CD4-positive, alpha-beta memory T cell (primary cell): Measurements from ENCODE around the gene POU2F3. TPM values are rescaled to one million over a fixed set of nuclear protein-coding genes. Genes with fewer than 3 reads are reported as not detected.

Experiments used
- CTCF ChIA-PET: fragments of 350-600 bp; sonication (Branson Sonifier 250); formaldehyde crosslinking; loops from one replicate; lab custom pipeline; 2021; ENCODE audit warnings: inconsistent platforms; ENCODE audit not compliant: partially characterized antibody; lab: Charles Lee
- POLR2A ChIA-PET: fragments of 350-600 bp; sonication (Branson Sonifier 250); formaldehyde crosslinking; loops from one replicate; lab custom pipeline; 2021; ENCODE audit not compliant: partially characterized antibody; lab: Charles Lee
- DNase-seq, 5 donors: peaks; one replicate each; pipeline versions ENCODE4 v3.0.0 to v3.0.0-alpha.2; 2020 to 2022; ENCODE audit warnings: mixed read lengths in 1 of 5
- H3K27ac ChIP-seq: one replicate; pipeline ENCODE4 v1.7.0; 2013; ENCODE audit warnings: low read depth, low read length
- H3K27me3 ChIP-seq: 2 replicates; pipeline ENCODE4 v1.7.0; 2013; ENCODE audit warnings: mild to moderate bottlenecking, low read length, moderate library complexity; ENCODE audit not compliant: insufficient read depth
- H3K36me3 ChIP-seq: 2 replicates; pipeline ENCODE4 v1.7.0; 2013; ENCODE audit warnings: mild to moderate bottlenecking, low read length, moderate library complexity; ENCODE audit not compliant: insufficient read depth
- H3K4me1 ChIP-seq: 2 replicates; pipeline ENCODE4 v1.7.0; 2013; ENCODE audit warnings: mild to moderate bottlenecking, low read length, moderate library complexity; ENCODE audit not compliant: insufficient read depth
- H3K4me3 ChIP-seq, 2 donors: one replicate each; pipeline ENCODE4 v1.7.0; 2013; ENCODE audit warnings: low read length in 2 of 2, mild to moderate bottlenecking in 1 of 2
- H3K9me3 ChIP-seq, 2 donors: one replicate each; pipeline ENCODE4 v1.7.0; 2013; ENCODE audit warnings: low read length in 2 of 2, control low read depth in 1 of 2; ENCODE audit not compliant: control insufficient read depth in 1 of 2
- H3K27ac Mint-ChIP-seq, 7 donors: one replicate each; pipeline ENCODE4 v1.8.0; 2020 to 2021; ENCODE audit warnings: mixed read lengths in 7 of 7, mild to moderate bottlenecking in 6 of 7, inconsistent platforms in 3 of 7, moderate library complexity in 3 of 7
- H3K27me3 Mint-ChIP-seq, 2 donors: one replicate each; pipeline ENCODE4 v1.8.0; 2020 to 2021; ENCODE audit warnings: mixed read lengths in 2 of 2
- H3K36me3 Mint-ChIP-seq, 2 donors: one replicate each; pipeline ENCODE4 v1.8.0; 2020 to 2021; ENCODE audit warnings: mixed read lengths in 2 of 2, inconsistent platforms in 1 of 2, mild to moderate bottlenecking in 1 of 2
- H3K4me1 Mint-ChIP-seq, 4 donors: one replicate each; pipeline ENCODE4 v1.8.0; 2020 to 2021; ENCODE audit warnings: mixed read lengths in 4 of 4, mild to moderate bottlenecking in 1 of 4
- H3K4me3 Mint-ChIP-seq, 8 donors: one replicate each; pipeline ENCODE4 v1.8.0; 2020 to 2021; ENCODE audit warnings: mixed read lengths in 8 of 8, mild to moderate bottlenecking in 7 of 8, moderate library complexity in 6 of 8, inconsistent platforms in 3 of 8
- H3K9me3 Mint-ChIP-seq, 8 donors: one replicate each; pipeline ENCODE4 v1.8.0; 2020 to 2021; ENCODE audit warnings: mixed read lengths in 8 of 8, mild to moderate bottlenecking in 5 of 8, inconsistent platforms in 3 of 8, moderate library complexity in 1 of 8
- intact Hi-C: fragments of 100-400 bp; cut with micrococcal nuclease; formaldehyde crosslinking; loops from one replicate; pipeline ENCODE4 v1.15.1; 2023
- polyA plus RNA-seq, 2 donors: library from polyadenylated mRNA; unstranded; fragments of 300-500 nt; fragmentation: Illumina TruSeq; gene quantifications; one replicate each; pipeline ENCODE4 v1.2.3, GENCODE V29; 2021
- total RNA-seq, 2 experiments: library from RNA; stranded (reverse); gene quantifications; one replicate each; pipeline ENCODE4 v1.2.3, GENCODE V29; 2021

POU2F3 gene
- total and polyA plus RNA-seq, 4 experiments from 2014 or later, result not detected

DNA sequence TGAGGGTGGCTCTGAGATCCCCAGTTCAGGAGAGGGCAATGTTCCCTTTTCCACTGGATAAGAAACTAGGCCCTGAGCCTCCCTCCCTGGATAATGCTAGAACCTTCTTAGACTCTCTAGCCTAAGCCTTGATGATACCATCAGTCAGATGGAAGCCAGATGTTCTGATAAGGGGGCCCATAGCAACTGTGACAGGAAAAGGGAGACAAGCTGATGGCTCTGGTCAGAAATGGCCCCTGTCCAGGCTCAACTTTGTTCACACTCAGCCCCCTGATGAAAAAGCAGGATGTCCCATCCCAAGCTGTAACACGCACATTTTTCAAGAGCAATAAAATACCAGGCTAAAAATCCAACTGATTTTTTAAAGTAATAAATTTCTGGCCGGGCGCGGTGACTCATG is 36.3 kb upstream of the POU2F3 start:
- H3K4me3 ChIP-seq, result no peak overlapping the region
- H3K9me3 ChIP-seq, result no peaks in the 10 kb centered on the region
- no peaks in the 10 kb centered on the region for H3K36me3 ChIP-seq
- no peaks in the 10 kb centered on the region for H3K36me3 Mint-ChIP-seq
- POLR2A ChIA-PET, result no interaction called here
- DNase-seq, result no peak
- H3K27me3 ChIP-seq, result peaks cover 4% of the 10 kb centered on the region
- H3K4me1 Mint-ChIP-seq, result peaks cover 0 to 2% (median 0%) of the 10 kb centered on the region in 4 donors
- H3K27ac Mint-ChIP-seq, result no peak overlapping the region
- no peak overlapping the region for H3K27ac ChIP-seq
- CTCF ChIA-PET, result no interaction called here
- no peaks in the 10 kb centered on the region for H3K4me1 ChIP-seq
- H3K9me3 Mint-ChIP-seq, result no peaks in the 10 kb centered on the region
- intact Hi-C loops, result no loop called here
- no peak overlapping the region for H3K4me3 Mint-ChIP-seq
- H3K27me3 Mint-ChIP-seq, result peaks cover 22 to 23% of the 10 kb centered on the region in 2 donors

DNA sequence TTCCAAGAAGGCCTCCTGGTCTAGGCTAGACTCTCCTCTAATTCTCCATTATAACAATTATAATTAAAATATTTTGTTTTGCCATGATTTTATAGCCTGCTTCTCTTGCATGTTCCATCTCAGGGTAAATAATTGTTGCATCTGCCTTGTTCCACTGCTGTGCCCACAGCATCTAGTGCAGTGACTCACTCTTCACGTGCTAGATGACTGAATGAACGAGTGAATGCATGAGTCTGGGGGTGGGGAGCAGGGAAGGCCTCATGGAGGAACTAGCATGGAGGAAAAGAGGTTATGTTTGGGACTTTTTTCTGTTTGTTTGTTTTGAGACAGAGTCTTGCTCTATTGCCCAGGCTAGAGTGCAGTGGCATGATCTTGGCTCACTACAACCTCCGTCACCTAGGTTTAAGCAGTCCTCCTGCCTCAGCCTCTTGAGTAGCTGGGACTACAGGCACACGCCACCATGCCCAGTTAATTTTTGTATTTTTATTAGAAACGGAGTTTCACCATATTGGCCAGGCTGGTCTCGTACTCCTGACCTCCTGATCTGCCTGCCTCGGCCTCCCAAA is 34.3 kb upstream of the POU2F3 start:
- H3K4me3 ChIP-seq, result no peak overlapping the region
- peaks cover 4% of the 10 kb centered on the region for H3K27me3 ChIP-seq
- H3K4me1 ChIP-seq, result peaks cover 7% of the 10 kb centered on the region
- ChIA-PET POLR2A (no interaction called here), CTCF (no interaction called here)
- H3K9me3 ChIP-seq, result no peaks in the 10 kb centered on the region
- no peak overlapping the region for H3K27ac ChIP-seq
- intact Hi-C loops, result no loop called here
- Mint-ChIP-seq H3K9me3 (no peaks in the 10 kb centered on the region), H3K36me3 (peaks cover 0 to 4% of the 10 kb centered on the region in 2 donors), H3K27me3 (peaks cover 23 to 26% of the 10 kb centered on the region in 2 donors), H3K4me1 (peaks cover 6 to 9% (median 7%) of the 10 kb centered on the region in 4 donors), H3K4me3 (no peak overlapping the region), H3K27ac (no peak overlapping the region)
- no peak for DNase-seq
- no peaks in the 10 kb centered on the region for H3K36me3 ChIP-seq

DNA sequence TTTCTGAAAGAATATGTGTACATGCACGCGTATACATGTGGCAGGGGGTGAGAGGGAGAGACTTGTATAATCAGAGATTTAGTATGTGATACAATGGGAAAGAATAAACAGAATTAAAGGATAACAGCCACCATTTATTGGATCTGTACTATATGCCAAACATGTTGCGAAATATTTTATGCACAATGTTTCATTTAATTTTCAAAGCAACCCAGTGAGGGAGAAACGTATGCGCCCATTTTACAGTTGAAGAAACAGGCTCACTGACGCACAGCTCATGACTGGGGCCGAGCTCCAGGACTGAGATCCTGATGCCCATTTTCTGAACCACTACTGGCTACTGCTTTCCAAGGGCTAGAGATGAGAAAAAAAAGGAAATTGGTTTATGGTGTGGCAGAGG is 32.4 kb upstream of the POU2F3 start:
- Mint-ChIP-seq H3K4me1 (peaks cover 8 to 14% (median 12%) of the 10 kb centered on the region in 4 donors), H3K9me3 (no peaks in the 10 kb centered on the region), H3K27me3 (peaks cover 22 to 29% of the 10 kb centered on the region in 2 donors), H3K4me3 (peak overlapping the region in 1 of 8 donors; percentile 1), H3K27ac (no peak overlapping the region), H3K36me3 (peaks cover 0 to 6% of the 10 kb centered on the region in 2 donors)
- DNase-seq, result no peak
- ChIA-PET CTCF (no interaction called here), POLR2A (no interaction called here)
- Histone ChIP-seq H3K4me3 (no peak overlapping the region), H3K4me1 (peaks cover 12% of the 10 kb centered on the region), H3K27me3 (peaks cover 4% of the 10 kb centered on the region), H3K36me3 (no peaks in the 10 kb centered on the region), H3K27ac (no peak overlapping the region), H3K9me3 (no peaks in the 10 kb centered on the region)
- intact Hi-C loops, result no loop called here

DNA sequence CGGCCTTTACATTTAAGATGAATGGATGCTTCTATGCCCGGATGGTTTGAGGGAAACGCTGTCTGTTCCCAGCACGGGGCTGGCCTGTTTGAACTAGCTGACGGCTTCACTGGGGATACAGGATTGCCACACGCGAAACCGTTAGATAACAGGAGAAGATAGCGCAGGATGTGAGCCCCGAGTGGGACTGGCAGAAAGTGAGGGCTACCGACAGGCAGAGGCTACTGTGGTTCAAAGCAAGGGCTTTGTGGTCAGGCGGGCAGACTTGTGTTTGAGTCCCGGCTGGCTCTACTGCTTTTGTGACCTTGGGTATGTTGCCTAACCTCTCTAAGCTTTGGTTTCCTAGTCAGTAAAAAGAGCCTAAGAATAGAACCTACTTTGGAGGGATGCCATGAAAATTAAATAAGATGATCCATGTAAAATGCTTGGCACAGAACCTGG is 31.9 kb upstream of the POU2F3 start:
- Histone ChIP-seq H3K4me3 (no peak overlapping the region), H3K27me3 (peaks cover 4% of the 10 kb centered on the region), H3K36me3 (no peaks in the 10 kb centered on the region), H3K27ac (no peak overlapping the region), H3K9me3 (no peaks in the 10 kb centered on the region), H3K4me1 (peaks cover 12% of the 10 kb centered on the region)
- POLR2A ChIA-PET, result no interaction called here
- H3K4me1 Mint-ChIP-seq, result peaks cover 8 to 14% (median 12%) of the 10 kb centered on the region in 4 donors
- H3K27me3 Mint-ChIP-seq, result peaks cover 22 to 29% of the 10 kb centered on the region in 2 donors
- H3K36me3 Mint-ChIP-seq, result peaks cover 0 to 6% of the 10 kb centered on the region in 2 donors
- no peak overlapping the region for H3K27ac Mint-ChIP-seq
- CTCF ChIA-PET, result no interaction called here
- H3K4me3 Mint-ChIP-seq, result peak overlapping the region in 5 of 8 donors; percentile 2 to 43 (median 13)
- no peaks in the 10 kb centered on the region for H3K9me3 Mint-ChIP-seq
- no peak for DNase-seq
- intact Hi-C loops, result no loop called here

- POLR2A ChIA-PET, result no interaction called here
- no peak overlapping the region for H3K27ac Mint-ChIP-seq
- no peaks in the 10 kb centered on the region for H3K9me3 Mint-ChIP-seq
- no peak overlapping the region for H3K4me3 ChIP-seq
- peaks cover 22 to 27% of the 10 kb centered on the region in 2 donors for H3K27me3 Mint-ChIP-seq
- peaks cover 4% of the 10 kb centered on the region for H3K27me3 ChIP-seq
- H3K27ac ChIP-seq, result no peak overlapping the region
- intact Hi-C loops, result no loop called here
- CTCF ChIA-PET, result no interaction called here
- H3K9me3 ChIP-seq, result no peaks in the 10 kb centered on the region
- peaks cover 0 to 6% of the 10 kb centered on the region in 2 donors for H3K36me3 Mint-ChIP-seq
- peak overlapping the region in 7 of 8 donors; percentile 13 to 87 (median 33) for H3K4me3 Mint-ChIP-seq
- no peaks in the 10 kb centered on the region for H3K36me3 ChIP-seq
- peaks cover 8 to 14% (median 12%) of the 10 kb centered on the region in 4 donors for H3K4me1 Mint-ChIP-seq
- peaks cover 12% of the 10 kb centered on the region for H3K4me1 ChIP-seq
- DNase-seq, result no peak
Measured at GRCh38 chr11:120208777-120209176, 31.2 kb upstream of the POU2F3 start.

- CTCF ChIA-PET, result interaction anchor here (1.0 kb wide), 1 partner anchor 94 kb away, joined by 3 read pairs; no protein-coding TSS in a partner anchor
- H3K4me3 Mint-ChIP-seq, result peak overlapping the region; percentile 84 to 91 (median 88)
- intact Hi-C loops, result no loop called here
- Histone ChIP-seq H3K4me1 (peaks cover 12% of the 10 kb centered on the region), H3K4me3 (peak overlapping the region; percentile 17 to 52), H3K27me3 (peaks cover 4% of the 10 kb centered on the region), H3K27ac (no peak overlapping the region), H3K9me3 (no peaks in the 10 kb centered on the region), H3K36me3 (no peaks in the 10 kb centered on the region)
- peak overlapping the region in 6 of 7 donors; percentile 26 to 78 (median 55) for H3K27ac Mint-ChIP-seq
- peaks cover 0 to 6% of the 10 kb centered on the region in 2 donors for H3K36me3 Mint-ChIP-seq
- H3K9me3 Mint-ChIP-seq, result no peaks in the 10 kb centered on the region
- peaks cover 22 to 25% of the 10 kb centered on the region in 2 donors for H3K27me3 Mint-ChIP-seq
- POLR2A ChIA-PET, result no interaction called here
- H3K4me1 Mint-ChIP-seq, result peaks cover 8 to 14% (median 12%) of the 10 kb centered on the region in 4 donors
- peak in 1 of 5 donors; percentile 8 for DNase-seq
Measured at GRCh38 chr11:120209746-120210625, 30.0 kb upstream of the POU2F3 start.
